Stimulated activated CD4-positive, alpha-beta T cell treated with anti-CD3 and anti-CD28 coated beads, TNF-alpha, amount 100 ng/mL, for 4 hours (primary cell): ENCODE measurements around the gene OR5F1.

ENCODE experiments used
- DNase-seq, 3 experiments: peaks; one replicate each; pipeline ENCODE4 v3.0.0-alpha.2; 2020; ENCODE audit warnings: low read depth in 3 of 3

The OR5F1 gene

GRCh38 chr11:55994525-55994924, at the start of gene OR5F1:
TSS of gene OR5F1 (minus strand) at chr11:55994625. CDS start at chr11:55994625, 0 bp downstream.
- DNase-seq: no peak

GRCh38 chr11:56027354-56027753, 32.9 kb upstream of the OR5F1 start, which contains the start of gene OR5AS1:
TSS of gene OR5AS1 (plus strand) at chr11:56027654. CDS start at chr11:56030419, 2,765 bp downstream.
- DNase-seq: no peak

- DNase-seq: no peak
These were observed 19.4 kb upstream of the OR5F1 start for GRCh38 chr11:56013805-56014204.

- no peak for DNase-seq
These were observed 16.3 kb upstream of the OR5F1 start for GRCh38 chr11:56010716-56011115.

GRCh38 chr11:55970935-55971334, 23.5 kb downstream of the OR5F1 start:
- no peak for DNase-seq

- DNase-seq: no peak
These were observed 24.6 kb downstream of the OR5F1 start, which contains the start of gene OR10AG1 for GRCh38 chr11:55969845-55970244. TSS of gene OR10AG1 (minus strand) at chr11:55969945. CDS start at chr11:55969907, 38 bp downstream.

GRCh38 chr11:55967914-55968313, 26.5 kb downstream of the OR5F1 start:
- DNase-seq: no peak

GRCh38 chr11:55966391-55966790, 28.0 kb downstream of the OR5F1 start:
- DNase-seq: no peak

- DNase-seq: no peak
These were observed 37.9 kb downstream of the OR5F1 start for GRCh38 chr11:55956521-55956920.

- DNase-seq: no peak
These were observed 45.1 kb downstream of the OR5F1 start for GRCh38 chr11:55949330-55949729.
